ENCODE measurements around the gene NUDT16L1.

GRCh38 chr16:4661661-4662060 lies 31.7 kb upstream of the NUDT16L1 start:
- no peak for TF ChIP-seq CTCF (conservative IDR thresholded peaks at IDR 0.05; ENCODE audit: low read length)
- no peak for TF ChIP-seq EZH2phosphoT487 (IDR thresholded peaks at IDR 0.05; ENCODE audit: borderline replicate concordance, low read depth, low read length)
